HG03460 (cell line): ENCODE results near the gene TSPAN16.

Experiments used
- ATAC-seq: cut with Tn5 transposase; IDR thresholded peaks from one replicate; pipeline ENCODE4 v1.9.1; 2021; ENCODE audit not compliant: unreplicated experiment

TSPAN16 gene

DNA sequence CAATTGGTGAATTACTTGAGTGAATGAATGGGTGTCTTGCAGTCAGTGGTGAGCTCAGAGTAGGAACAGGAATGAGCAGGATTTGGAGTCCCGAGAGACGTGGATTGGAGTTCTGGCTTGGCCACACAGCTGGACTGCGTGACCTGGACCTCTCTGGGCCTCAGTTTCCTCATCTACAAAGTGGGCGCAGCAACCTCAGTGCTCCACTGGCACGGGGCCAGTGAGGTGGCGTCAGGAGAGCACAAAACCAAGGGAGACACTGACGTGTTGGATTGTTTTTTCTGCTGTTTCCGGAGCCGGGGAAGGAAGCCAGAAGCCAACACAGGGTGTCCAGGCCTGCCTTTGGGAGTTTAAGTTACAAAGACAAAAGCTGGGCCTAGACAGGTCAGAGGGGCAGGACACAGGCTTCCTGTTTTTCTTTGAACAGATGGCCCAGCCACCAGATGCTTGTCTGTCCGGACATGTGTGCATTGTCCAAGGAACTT, 27.1 kb upstream of the TSPAN16 start:
- no peak for ATAC-seq

DNA sequence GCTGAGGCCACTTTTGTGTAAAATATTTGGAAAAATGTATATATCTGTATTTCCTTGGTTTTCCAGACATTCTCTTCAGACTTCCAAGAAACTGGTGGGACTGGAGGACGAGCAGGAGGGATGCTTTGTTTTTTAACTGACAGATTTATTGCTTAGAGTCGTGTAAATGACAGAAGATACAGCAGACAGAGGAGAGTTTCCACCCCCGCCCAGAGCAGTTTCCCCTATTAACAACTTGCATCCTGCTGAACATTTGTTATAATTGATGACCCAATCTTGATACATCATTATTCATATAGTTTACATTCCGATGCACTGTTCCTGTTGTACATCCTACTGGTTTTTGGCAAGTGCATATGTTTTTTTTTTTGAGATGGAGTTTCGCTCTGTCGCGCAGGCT, 26.6 kb upstream of the TSPAN16 start:
- ATAC-seq: no peak

DNA sequence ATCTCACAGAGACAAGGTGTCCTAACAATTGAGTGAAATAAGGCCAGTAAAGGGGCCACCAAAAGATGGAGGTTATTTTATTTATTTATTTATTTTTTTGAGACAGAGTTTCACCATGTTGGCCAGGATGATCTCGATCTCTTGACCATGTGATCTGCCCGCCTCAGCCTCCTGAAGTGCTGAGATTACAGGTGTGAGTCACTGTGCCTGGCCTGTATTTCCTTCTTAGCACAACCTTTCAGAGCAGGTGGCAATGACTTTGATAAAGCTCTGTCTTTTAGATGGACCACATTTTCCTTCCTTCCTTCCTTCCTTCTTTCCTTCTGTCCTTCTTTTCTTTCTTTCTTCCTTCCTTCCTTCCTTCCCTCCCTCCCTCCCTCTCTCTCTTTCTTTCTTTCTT, 22.7 kb upstream of the TSPAN16 start:
- ATAC-seq: no peak

DNA sequence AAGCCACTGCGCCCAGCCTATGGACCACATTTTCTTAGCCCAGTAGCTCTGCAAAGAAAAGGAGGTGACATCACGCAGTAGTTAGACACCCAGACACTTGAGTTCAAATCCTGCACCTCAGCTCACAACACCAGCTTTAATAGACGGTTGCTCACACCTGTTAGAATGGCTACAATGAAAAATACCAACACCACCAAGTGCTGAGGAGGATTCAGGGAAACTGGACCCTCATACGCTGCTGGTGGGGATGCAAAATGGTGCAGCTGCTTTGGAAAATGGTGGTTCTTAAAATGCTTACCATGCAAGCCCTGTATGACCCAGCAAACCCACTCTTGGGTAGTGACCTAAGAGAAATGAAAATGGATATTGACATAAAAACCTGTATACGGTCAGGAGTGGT, 22.0 kb upstream of the TSPAN16 start:
- no peak for ATAC-seq

DNA sequence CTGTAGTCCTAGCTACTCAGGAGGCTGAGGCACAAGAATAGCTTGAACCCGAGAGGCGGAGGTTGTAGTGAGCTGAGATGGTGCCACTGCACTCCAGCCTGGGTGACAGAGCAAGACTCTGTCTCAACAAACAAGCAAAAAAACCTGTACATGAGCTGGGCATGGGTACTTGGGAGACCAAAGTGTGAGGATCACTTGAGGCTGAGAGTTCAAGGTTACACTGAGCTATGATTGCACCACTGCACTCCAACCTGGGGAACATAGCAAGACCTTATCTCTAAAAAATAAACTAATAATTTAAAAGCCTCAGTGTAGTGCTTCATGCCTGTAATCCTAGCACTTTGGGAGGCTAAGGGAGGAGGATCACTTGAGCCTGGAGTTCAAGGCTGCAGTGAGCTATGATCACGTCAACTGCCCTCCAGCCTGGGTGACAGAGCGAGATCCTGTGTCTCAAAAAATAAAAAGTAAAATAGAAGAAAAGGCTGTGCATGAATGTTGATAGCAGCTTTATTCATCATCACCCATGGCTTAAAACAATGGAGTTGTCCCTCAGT, 21.4 kb upstream of the TSPAN16 start:
- no peak for ATAC-seq

DNA sequence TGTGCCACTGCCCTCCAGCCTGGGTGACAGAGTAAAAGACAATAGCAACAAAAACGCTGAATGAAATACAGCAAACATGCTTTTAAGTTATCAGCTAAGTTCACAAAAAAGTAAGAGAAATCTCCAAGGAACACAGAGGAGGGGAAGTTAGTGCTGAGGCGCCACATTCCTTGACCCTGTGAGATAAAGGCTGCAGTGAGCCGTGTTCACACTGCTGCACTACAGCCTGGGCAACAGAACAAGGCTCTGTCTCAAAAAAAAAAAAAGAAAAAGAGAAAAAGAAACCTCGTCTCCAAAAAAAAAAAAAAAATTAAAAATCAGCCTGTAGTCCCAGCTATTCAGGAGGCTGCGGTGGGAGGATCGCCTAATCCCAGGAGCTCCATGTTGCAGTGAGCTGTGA, 17.3 kb upstream of the TSPAN16 start:
- ATAC-seq: no peak

DNA sequence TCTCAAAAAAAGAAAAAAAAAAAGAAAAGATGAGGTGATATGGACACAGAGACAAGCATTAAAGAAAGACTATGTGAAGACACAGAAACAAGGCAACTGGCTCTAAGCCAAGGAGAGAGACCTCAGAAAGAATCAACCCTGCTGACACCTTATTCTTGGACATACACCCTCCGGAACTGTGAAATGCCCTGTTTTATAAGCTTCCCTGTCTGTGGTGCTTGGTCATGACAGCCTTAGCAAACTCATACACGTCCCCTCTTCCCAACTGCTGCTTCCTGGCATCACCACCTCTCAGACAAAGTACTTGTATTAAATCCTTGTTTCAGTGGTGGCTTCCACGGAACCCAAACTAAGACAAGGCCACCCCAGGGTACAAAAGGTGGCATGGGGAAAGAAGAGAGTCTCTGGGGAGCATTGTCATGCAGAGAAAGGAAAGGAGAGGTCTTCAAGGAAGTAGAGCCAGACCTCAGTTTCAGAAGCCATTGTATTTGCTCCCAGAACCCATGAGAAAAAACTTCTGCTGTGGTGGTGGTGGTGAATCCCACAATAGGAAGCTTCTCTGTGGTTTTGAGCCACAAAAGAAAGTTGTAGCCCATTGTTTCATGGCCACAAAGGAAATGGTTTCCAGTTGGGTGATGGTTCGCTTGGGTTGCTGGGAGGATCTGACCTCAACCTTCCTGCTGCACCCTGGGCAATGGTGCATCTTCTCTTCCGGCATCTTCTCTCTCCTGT, 16.3 kb upstream of the TSPAN16 start:
- no peak for ATAC-seq

DNA sequence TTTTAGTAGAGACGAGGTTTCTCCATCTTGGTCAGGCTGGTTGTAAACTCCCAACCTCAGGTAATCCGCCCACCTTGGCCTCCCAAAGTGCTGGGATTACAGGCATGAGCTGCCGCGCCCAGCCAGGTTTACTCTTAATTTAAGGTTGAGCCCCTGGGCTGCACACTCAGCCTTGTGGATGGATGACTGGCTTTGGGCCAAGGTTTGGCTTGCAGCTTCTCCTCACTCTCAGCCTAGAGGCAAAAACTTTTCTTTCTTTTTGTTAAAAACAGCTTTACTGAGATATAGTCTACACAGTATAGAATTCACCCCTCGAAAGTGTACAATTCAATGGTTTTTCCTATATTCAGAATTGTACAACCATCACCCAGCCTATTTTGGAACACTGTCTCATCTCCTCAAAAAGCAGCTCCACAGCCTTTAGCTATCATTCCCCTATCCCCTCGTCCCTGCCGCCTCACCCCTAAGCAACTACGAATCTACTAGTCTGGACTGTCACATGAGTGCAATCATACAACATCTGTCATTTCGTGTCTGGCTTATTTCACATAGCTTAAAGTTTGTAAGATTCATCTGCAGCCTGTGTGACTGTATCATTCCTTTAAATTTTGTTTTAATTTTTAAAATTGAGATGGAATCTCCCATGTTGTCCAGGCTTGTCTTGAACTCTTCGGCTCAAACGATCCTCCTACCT, 14.5 kb upstream of the TSPAN16 start:
- no peak for ATAC-seq

DNA sequence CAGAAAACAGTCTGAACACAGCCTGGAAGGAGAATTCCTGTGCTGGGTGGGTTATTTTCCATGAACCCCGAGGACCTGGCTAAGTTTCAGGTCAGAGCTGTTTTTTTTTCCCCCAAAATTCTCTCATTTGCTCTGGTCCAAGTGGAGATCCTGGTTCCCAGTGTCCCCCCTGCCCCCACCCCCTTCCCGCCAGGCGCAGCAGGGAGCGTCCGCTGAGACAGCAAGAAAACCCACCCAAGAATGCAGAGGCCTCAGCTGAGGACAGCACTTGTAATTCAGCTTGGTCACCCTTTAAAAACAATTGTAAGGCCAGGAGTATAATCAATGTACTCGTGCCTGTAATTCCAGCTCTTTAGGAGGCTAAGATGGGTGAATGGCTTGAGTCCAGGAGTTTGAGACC, 11.4 kb upstream of the TSPAN16 start:
- ATAC-seq: no peak

DNA sequence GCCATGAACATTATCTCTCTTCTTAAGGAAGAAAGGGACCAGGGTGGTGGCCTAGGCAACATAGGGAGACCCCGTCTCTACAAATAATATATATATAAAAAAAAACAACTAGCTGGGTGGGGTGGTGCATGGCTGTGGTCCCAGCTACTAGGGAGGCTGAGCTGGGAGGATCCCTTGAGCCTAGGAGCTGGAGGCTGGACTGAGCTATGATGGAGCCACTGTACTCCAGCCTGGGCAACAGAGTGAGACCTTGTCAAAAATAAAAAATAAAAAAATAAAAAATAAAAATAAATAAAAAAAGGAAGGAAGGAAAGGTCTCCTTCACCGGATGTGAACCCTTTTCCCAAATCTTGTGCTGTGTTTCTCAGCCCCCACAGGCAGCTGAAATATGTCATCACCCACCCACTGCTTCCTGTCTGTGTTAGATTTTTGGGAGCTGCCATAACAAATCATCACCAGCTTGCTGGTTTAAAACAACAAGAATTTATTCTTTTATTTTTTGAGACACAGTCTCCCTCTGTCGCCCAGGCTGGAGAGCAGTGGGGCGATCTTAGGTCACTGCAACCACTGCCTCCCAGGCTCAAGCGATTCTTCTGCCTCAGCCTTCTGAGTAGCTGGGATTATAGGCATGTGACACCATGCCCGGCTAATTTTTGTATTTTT, 9.5 kb upstream of the TSPAN16 start:
- no peak for ATAC-seq

DNA sequence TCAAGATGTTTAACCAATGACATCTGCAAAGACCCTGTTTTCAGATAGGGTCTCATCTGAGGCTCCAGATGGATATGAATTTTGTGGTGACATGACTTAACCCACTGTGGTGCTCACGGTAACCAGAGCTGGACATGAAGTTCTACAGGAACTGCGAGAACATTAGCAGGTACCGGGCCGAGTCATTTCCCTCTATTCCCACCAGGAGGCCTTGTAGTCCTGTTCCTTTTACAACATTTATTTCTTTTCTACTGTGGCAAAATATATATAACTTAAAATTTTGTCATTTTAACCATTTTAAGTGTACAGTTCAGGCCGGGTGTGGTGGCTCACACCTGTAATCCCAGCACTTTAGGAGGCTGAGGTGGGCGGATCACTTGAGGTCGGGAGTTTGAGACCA, 7.6 kb upstream of the TSPAN16 start:
- ATAC-seq: no peak

DNA sequence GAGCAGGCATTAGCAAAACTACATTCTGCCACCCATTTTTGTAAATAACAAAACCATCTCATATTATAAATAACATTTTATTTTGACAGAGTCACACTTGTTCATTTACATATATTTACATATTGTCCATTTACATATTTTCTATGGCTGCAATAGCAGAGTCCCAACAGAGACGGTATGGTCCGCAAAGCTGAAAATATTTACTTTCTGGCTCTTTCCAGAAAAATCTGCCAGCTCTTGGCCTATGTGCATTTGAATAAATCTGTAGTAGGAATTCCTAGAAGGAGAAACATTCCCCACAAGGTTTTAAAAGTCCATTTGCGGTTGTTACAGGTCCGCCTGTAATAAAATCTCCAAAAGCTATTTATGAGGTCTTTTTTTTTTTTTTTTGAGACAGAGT, 5.7 kb upstream of the TSPAN16 start:
- ATAC-seq: no peak

DNA sequence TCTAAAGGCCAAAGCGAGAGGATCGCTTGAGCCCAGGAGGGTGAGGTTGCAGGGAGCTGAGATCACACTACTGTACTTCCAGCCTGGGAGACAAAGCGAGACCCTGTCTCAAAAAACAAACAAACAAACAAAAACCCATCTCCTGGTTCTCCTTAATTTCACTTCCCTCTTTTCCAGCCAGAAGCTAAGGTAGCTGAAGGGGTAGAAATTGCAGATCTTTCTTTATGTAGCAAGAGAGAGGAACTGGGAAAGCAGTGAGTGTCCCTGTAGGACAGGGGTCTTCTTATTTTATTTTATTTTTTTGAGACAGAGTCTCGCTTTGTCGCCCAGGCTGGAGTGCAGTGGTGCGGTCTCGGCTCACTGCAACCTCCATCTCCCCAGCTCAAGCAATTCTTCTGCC, 4.5 kb upstream of the TSPAN16 start:
- ATAC-seq: no peak

DNA sequence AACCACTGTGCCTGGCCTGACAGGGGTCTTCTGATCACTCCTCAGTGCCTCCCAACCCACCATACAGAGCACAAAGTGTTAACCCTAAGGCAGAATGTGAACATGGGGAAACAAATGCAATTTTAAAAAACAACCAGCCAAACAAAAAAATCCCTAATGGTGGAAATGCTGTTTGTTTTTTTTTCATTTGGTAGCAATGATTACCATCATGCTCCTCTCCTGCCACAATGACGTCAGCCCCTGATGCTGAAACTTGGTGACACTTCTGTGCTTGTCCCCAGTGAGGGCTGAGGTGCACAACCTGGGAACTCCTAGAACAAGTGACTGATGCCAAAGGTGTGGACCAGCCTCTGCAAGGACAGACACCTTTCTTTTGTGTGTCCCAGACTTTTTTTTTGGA, 4.0 kb upstream of the TSPAN16 start:
- no peak for ATAC-seq

DNA sequence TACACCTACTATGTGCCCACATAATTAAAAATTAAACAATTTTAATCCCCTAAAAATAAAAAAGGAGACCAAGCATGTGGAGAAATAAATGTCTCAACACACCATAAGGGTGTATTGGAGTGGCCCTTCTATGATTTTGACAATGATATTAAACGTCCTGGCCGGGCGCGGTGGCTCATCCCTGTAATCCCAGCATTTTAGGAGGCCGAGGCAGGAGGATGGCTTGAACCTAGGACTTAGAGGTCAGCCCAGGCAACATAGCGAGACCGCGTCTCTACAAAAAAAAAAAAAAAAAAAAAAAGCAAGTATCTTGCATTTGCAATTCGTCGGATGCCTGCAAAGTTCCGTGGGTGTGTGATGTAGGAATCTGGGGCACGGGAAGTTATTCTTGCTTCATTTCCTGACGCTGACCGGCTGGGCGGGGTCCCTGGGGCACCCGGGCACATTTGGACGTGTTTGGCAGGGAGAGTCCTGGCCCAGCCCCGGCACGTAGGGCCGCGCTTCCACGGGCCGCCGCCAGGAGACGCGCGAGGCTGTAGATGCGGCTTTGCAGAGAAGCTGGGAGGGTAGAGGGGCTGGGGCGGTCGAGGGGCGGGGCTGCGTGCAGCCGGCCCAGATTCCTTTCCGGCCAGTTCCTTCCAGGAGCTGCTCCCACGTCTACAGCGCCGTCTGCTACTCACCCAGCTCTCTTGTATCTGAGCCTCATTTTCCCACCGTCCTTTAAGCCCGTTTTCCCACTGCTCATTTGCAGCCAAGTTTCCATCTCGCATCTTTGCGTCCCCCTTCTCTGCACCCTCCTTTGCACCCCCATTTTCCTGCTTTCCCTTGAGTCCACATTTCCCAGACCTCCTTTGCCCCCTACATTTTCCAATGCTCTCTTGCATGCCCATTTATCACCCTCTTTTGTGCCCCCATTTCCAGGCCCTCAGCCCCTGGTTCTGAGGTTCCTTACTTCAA, 2.2 kb upstream of the TSPAN16 start:
- peak; percentile 57 for ATAC-seq

DNA sequence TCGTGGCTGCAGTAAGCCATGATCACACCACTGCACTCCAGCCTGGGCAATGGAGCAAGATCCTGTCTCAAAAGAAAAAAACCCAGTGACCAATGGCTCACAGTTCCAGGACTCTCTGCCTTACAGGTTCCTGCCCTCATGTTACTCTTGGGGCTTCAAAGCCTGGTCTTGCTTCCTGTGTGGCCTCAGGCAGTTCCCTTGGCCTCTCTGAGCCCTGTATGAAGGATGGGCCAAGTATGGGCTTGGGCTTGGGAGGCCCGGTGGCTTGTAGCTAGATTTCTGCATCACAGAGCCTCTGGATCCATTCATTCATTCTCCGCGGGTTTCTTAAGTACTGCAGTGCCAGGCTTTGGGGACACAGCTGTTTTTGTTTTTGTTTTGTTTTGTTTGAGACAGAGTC, 780 bp upstream of the TSPAN16 start:
- ATAC-seq: no peak

DNA sequence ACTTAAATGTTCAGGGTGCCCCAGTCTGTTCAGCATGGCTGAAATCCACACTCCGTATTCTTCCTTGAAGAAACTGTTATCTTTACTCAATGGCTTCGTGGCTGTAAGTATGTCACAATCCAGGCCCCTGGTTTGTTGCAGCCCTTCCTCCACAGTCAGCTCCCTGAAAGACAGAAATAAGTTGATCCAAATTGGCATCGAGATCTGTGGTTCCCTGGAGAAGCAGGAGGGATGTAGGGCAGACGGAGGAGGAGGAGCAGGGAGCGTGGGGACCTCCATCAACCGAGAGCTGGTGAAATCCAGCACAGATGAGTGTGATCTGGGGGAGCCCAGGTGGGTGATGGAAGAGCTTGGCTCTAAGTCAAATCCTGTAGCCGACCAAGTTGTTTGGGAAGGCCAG, 304 bp downstream of the TSPAN16 start:
- no peak for ATAC-seq

DNA sequence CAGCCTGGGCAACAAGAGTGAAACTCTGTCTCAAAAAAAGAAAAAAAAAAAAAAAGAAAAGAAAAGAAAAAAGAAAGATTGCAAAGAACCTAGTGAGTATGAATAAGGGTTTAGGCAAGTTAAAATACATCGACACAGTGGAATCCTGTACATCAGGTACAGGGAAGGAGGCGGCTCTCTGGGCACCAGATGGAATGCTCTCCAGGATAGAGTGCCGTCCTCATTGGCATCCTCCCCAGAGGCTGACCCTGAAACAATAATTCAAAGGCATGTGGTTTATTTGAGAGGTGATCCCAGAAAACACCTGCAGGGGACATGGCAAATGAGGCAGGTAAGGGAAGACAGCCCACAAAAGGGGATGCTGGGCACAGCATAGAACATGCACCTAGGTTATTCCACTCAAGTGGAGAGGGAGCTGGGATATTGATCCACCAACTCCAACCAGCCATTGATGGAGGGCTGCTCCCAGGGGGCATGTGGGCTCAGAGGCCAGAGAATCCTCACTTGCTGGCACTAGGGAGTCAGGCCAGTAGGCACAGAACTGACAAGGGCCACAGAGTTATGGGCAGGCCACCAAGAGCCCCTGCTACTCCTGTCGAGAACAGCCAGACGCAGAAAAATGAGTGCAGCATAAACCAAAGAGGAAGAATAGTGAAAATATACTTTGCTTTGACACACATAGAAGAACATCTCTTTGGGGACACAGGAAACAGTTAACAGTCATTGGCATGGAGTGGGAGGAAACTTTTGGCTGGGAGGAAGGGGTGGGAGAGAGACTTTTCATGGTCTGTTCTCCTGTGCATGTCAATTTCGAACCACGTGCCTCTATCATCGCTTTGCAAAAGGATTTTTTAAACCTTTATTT, 4.2 kb downstream of the TSPAN16 start:
- no peak for ATAC-seq

DNA sequence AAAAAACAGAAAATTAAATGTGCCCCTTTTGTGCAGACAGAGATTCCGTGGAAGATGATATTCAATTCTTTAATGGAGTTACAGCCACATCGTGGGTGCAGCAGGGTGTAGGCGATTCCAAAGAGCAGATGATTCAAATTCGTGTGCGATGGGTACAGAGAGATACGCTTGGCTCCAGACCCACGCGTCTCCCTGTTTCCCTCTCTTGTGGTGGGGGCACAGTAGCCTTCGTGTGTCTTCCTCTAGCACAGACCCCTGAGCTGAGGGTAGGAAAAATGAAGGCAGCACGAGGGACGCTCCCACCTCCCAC, 4.8 kb downstream of the TSPAN16 start:
- ATAC-seq: no peak

DNA sequence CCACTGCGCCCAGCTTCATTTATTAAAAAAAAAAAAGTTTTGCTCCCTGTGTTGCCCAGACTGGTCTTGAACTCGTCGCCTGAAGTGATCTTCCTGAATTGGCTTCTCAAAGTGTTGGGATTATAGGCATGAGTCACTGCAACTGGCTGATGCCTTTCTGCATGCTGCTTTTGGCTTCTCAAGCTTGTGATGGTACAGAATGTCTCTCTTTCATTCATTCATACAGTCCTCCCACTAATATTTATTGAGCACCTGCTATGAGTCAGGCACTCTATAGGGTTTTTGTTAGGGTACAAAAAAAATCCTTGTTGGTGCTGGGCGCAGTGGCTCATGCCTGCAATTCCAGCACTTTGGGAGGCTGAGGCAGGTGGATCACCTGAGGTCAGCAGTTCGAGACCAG, 9.0 kb downstream of the TSPAN16 start:
- ATAC-seq: no peak
